GM19438 (cell line): ENCODE data around the gene CREG2.

ENCODE experiments used
- ATAC-seq: cut with Tn5 transposase; IDR thresholded peaks from one replicate; pipeline ENCODE4 v1.9.1; 2021; ENCODE audit warnings: low read depth; ENCODE audit not compliant: unreplicated experiment

Gene CREG2

GRCh38 chr2:101387151-101387834 is at the start of gene CREG2:
Gene CREG2, minus strand, starts transcription at chr2:101387503. Its CDS starts 46 bp downstream, at chr2:101387457.
- no peak for ATAC-seq

- no peak for ATAC-seq
Observed at GRCh38 chr2:101435001-101435862, 47.9 kb upstream of the CREG2 start.

GRCh38 chr2:101433465-101433864 is 46.2 kb upstream of the CREG2 start:
- ATAC-seq: no peak

GRCh38 chr2:101432411-101433181 is 45.3 kb upstream of the CREG2 start:
- ATAC-seq: no peak

GRCh38 chr2:101431486-101431885 is 44.2 kb upstream of the CREG2 start:
- ATAC-seq: no peak

GRCh38 chr2:101430156-101430555 is 42.9 kb upstream of the CREG2 start:
- no peak for ATAC-seq

- no peak for ATAC-seq
Observed at GRCh38 chr2:101429453-101429852, 42.1 kb upstream of the CREG2 start.

GRCh38 chr2:101428422-101429176 is 41.3 kb upstream of the CREG2 start:
- ATAC-seq: no peak

- no peak for ATAC-seq
Observed at GRCh38 chr2:101427743-101428142, 40.4 kb upstream of the CREG2 start.

GRCh38 chr2:101427240-101427639 is 39.9 kb upstream of the CREG2 start:
- ATAC-seq: no peak

- no peak for ATAC-seq
Observed at GRCh38 chr2:101426822-101427221, 39.5 kb upstream of the CREG2 start.

- no peak for ATAC-seq
Observed at GRCh38 chr2:101420623-101421022, 33.3 kb upstream of the CREG2 start.

- ATAC-seq: no peak
Observed at GRCh38 chr2:101419096-101419663, 31.9 kb upstream of the CREG2 start.

GRCh38 chr2:101418460-101419095 is 31.3 kb upstream of the CREG2 start:
- ATAC-seq: no peak

GRCh38 chr2:101416609-101417008 is 29.3 kb upstream of the CREG2 start:
- ATAC-seq: no peak

GRCh38 chr2:101415884-101416283 is 28.6 kb upstream of the CREG2 start:
- ATAC-seq: no peak

GRCh38 chr2:101415220-101415619 is 27.9 kb upstream of the CREG2 start:
- ATAC-seq: no peak

GRCh38 chr2:101412092-101412694 is 24.9 kb upstream of the CREG2 start:
- no peak for ATAC-seq

GRCh38 chr2:101410746-101411145 is 23.4 kb upstream of the CREG2 start:
- ATAC-seq: no peak
